ENCODE measurements around the gene NCAN. TPM values are rescaled to one million over a fixed set of nuclear protein-coding genes. Genes with fewer than 3 reads are reported as not detected.

The NCAN gene
- total RNA-seq, 1 experiment from 2014 or later = 0.15 TPM

DNA sequence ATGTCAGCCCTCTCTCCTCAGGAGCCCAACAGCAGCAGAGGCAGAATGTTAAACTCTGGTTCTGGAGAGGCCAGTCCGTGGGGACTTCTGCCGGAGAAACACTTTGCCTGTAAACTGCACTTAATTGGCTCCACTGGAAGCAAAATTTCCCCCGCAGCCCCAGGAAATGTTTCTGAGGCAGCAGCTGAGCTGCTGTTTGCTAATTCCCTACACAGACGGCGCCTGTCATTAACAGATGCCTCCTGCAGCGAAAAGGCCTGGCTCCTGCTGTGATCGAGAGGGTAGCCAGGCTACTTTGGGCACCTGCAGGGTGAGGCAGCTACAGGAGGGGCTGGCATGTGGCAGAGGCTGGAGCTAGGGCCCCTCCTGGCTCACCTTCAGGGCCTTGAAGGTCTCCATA lies 66.6 kb downstream of the NCAN start:
- ChIA-PET CTCF (no interaction called here), POLR2A (ENCODE audit: unreplicated experiment) (no interaction called here)
- DNase-seq = no peak
- no peak for ATAC-seq
- no TSS peak for BruUV-seq (replicated peaks)
- Histone ChIP-seq H3K4me1 (ENCODE audit: insufficient read depth, low read length) (no peaks in the 10 kb centered on the region), H3F3A (ENCODE audit: low read length, unreplicated experiment) (no peaks in the 10 kb centered on the region), H3K9me3 (ENCODE audit: low read length) (no peaks in the 10 kb centered on the region), H2AFZ (ENCODE audit: low read length) (no peak overlapping the region), H3K79me2 (ENCODE audit: low read length) (no peaks in the 10 kb centered on the region), H3K9ac (ENCODE audit: low read length) (no peak overlapping the region), H3K27me3 (ENCODE audit: low read length) (no peaks in the 10 kb centered on the region), H3K27ac (ENCODE audit: low read length) (no peak overlapping the region), H4K20me1 (ENCODE audit: low read length) (no peaks in the 10 kb centered on the region), H3K4me2 (ENCODE audit: low read length) (no peak overlapping the region), H3K36me3 (ENCODE audit: low read depth, low read length) (peaks cover 16% of the 10 kb centered on the region), H3K4me3 (ENCODE audit: low read length) (no peak overlapping the region), H3K9me2 (replicated peaks; ENCODE audit: low read length) (no peaks in the 10 kb centered on the region)
- TF ChIP-seq EZH2 (IDR thresholded peaks at IDR 0.05; ENCODE audit: low read length, unreplicated experiment) = no peak
- no peak for TF ChIP-seq CTCF (conservative IDR thresholded peaks at IDR 0.05; ENCODE audit: low read depth, low read length)
- TF ChIP-seq EZH2phosphoT487 (IDR thresholded peaks at IDR 0.05; ENCODE audit: borderline replicate concordance, low read length) = no peak
- intact Hi-C loops (cut with micrococcal nuclease) = no loop called here

DNA sequence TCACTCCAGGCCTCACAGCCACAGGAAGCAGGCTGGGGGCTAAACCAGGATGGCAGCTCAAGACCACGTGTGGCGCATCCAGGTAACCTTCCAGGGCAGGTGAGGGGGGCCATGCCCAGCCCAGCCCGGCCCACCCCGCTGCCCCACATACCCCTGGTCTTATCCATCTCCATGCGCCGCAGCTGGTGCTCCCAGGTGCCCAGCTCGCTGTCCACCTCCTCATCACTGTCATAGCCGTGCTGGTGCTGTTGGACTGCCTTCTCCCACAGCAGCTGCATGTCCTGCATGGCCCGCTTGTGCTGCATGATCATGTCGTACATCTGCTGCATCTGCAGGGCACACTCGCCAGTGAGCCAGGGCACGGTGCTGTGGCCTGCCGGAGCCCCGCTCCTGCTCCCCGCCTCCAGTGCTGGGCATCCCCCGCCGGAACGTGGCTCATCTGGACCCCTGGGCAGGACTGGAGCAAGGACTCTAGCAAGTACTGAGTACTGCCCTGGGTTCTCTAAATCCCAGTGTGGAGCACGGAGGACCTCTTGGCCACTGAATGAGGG lies 67.4 kb downstream of the NCAN start:
- no peak overlapping the region for H3K27ac ChIP-seq (ENCODE audit: low read length)
- ATAC-seq (no peak), DNase-seq (no peak)
- no peaks in the 10 kb centered on the region for H3K4me1 ChIP-seq (ENCODE audit: insufficient read depth, low read length)
- no TSS peak for BruUV-seq (replicated peaks)
- no peaks in the 10 kb centered on the region for H4K20me1 ChIP-seq (ENCODE audit: low read length)
- H3K4me3 ChIP-seq (ENCODE audit: low read length) = no peak overlapping the region
- H3K27me3 ChIP-seq (ENCODE audit: low read length) = no peaks in the 10 kb centered on the region
- ChIA-PET CTCF (no interaction called here), POLR2A (ENCODE audit: unreplicated experiment) (no interaction called here)
- H3F3A ChIP-seq (ENCODE audit: low read length, unreplicated experiment) = no peaks in the 10 kb centered on the region
- H3K9me3 ChIP-seq (ENCODE audit: low read length) = no peaks in the 10 kb centered on the region
- H3K36me3 ChIP-seq (ENCODE audit: low read depth, low read length) = peaks cover 20% of the 10 kb centered on the region
- intact Hi-C loops (cut with micrococcal nuclease) = no loop called here
- H2AFZ ChIP-seq (ENCODE audit: low read length) = no peak overlapping the region
- no peaks in the 10 kb centered on the region for H3K9me2 ChIP-seq (replicated peaks; ENCODE audit: low read length)
- H3K9ac ChIP-seq (ENCODE audit: low read length) = no peak overlapping the region
- TF ChIP-seq EZH2phosphoT487 (IDR thresholded peaks at IDR 0.05; ENCODE audit: borderline replicate concordance, low read length) = no peak
- TF ChIP-seq EZH2 (IDR thresholded peaks at IDR 0.05; ENCODE audit: low read length, unreplicated experiment) = no peak
- no peak for TF ChIP-seq CTCF (conservative IDR thresholded peaks at IDR 0.05; ENCODE audit: low read depth, low read length)
- H3K79me2 ChIP-seq (ENCODE audit: low read length) = no peaks in the 10 kb centered on the region
- no peak overlapping the region for H3K4me2 ChIP-seq (ENCODE audit: low read length)

- no peaks in the 10 kb centered on the region for H3K79me2 ChIP-seq (ENCODE audit: low read length)
- no peaks in the 10 kb centered on the region for H3K9me3 ChIP-seq (ENCODE audit: low read length)
- no peak overlapping the region for H3K4me3 ChIP-seq (ENCODE audit: low read length)
- H3K27ac ChIP-seq (ENCODE audit: low read length) = no peak overlapping the region
- ATAC-seq (no peak), DNase-seq (no peak)
- POLR2A ChIA-PET (ENCODE audit: unreplicated experiment) = no interaction called here
- H3K9ac ChIP-seq (ENCODE audit: low read length) = no peak overlapping the region
- no peak overlapping the region for H2AFZ ChIP-seq (ENCODE audit: low read length)
- no peaks in the 10 kb centered on the region for H4K20me1 ChIP-seq (ENCODE audit: low read length)
- no peak for TF ChIP-seq CTCF (conservative IDR thresholded peaks at IDR 0.05; ENCODE audit: low read depth, low read length)
- TF ChIP-seq EZH2 (IDR thresholded peaks at IDR 0.05; ENCODE audit: low read length, unreplicated experiment) = no peak
- TF ChIP-seq EZH2phosphoT487 (IDR thresholded peaks at IDR 0.05; ENCODE audit: borderline replicate concordance, low read length) = no peak
- no peaks in the 10 kb centered on the region for H3K27me3 ChIP-seq (ENCODE audit: low read length)
- H3K36me3 ChIP-seq (ENCODE audit: low read depth, low read length) = peaks cover 26% of the 10 kb centered on the region
- H3K4me2 ChIP-seq (ENCODE audit: low read length) = no peak overlapping the region
- no TSS peak for BruUV-seq (replicated peaks)
- no peaks in the 10 kb centered on the region for H3K4me1 ChIP-seq (ENCODE audit: insufficient read depth, low read length)
- CTCF ChIA-PET = no interaction called here
- no peaks in the 10 kb centered on the region for H3F3A ChIP-seq (ENCODE audit: low read length, unreplicated experiment)
- H3K9me2 ChIP-seq (replicated peaks; ENCODE audit: low read length) = no peaks in the 10 kb centered on the region
- intact Hi-C loops (cut with micrococcal nuclease) = no loop called here
Observed at GRCh38 chr19:19279853-19280252, 68.1 kb downstream of the NCAN start.

All from PC-3 (cell line).